H1 (cell line): ENCODE results near the gene ZRANB3. TPM values are rescaled to one million over a fixed set of nuclear protein-coding genes. Genes with fewer than 3 reads are reported as not detected.

Experiments
- CTCF ChIA-PET: fragments of 300-600 bp; sonication (Branson Sonifier 250); formaldehyde crosslinking; loops from one replicate; lab custom pipeline; 2021; ENCODE audit not compliant: partially characterized antibody; lab: Charles Lee
- POLR2A ChIA-PET: fragments of 300-600 bp; sonication (Branson Sonifier 250); formaldehyde crosslinking; loops from one replicate; lab custom pipeline; 2021; ENCODE audit warnings: inconsistent platforms; ENCODE audit not compliant: partially characterized antibody; lab: Charles Lee
- DNase-seq, 2 experiments: peaks; one replicate each; pipeline versions ENCODE4 v3.0.0 to v3.0.0-alpha.2; 2010 to 2022; ENCODE audit warnings: low spot score in 2 of 2, low read depth in 1 of 2, mixed read lengths in 1 of 2
- FAIRE-seq: peaks from 2 replicates; lab custom pipeline; 2011; peaks lifted over from hg19 to GRCh38; lab: Jason Lieb, UNC
- H2AFZ ChIP-seq: 2 replicates; pipeline ENCODE4 v1.8.1; 2012; ENCODE audit warnings: low read length, inconsistent platforms
- H2AK5ac ChIP-seq: 2 replicates; pipeline ENCODE4 v1.6.1; 2013; ENCODE audit warnings: low read depth, low read length
- H2BK120ac ChIP-seq: replicated peaks from 2 replicates; pipeline ENCODE3; 2013; ENCODE audit warnings: low read depth, low read length, inconsistent platforms
- H2BK12ac ChIP-seq: 2 replicates; pipeline ENCODE4 v1.6.1; 2013; ENCODE audit warnings: low read depth, low read length
- H2BK15ac ChIP-seq: 2 replicates; pipeline ENCODE4 v1.6.1; 2013; ENCODE audit warnings: low read length
- H2BK20ac ChIP-seq: 2 replicates; pipeline ENCODE4 v1.6.1; 2013; ENCODE audit warnings: low read length
- H2BK5ac ChIP-seq: 2 replicates; pipeline ENCODE4 v1.6.1; 2013; ENCODE audit warnings: low read depth, low read length
- H3K14ac ChIP-seq: 2 replicates; pipeline ENCODE4 v1.6.1; 2013; ENCODE audit warnings: inconsistent platforms; ENCODE audit not compliant: insufficient read length
- H3K18ac ChIP-seq: 2 replicates; pipeline ENCODE4 v1.6.1; 2013; ENCODE audit warnings: low read length; ENCODE audit errors: extremely low read depth
- H3K23ac ChIP-seq: 2 replicates; pipeline ENCODE4 v1.6.1; 2013; ENCODE audit warnings: inconsistent platforms; ENCODE audit not compliant: insufficient read length
- H3K23me2 ChIP-seq: 2 replicates; pipeline ENCODE4 v1.6.1; 2013; ENCODE audit warnings: low read depth, low read length
- H3K27ac ChIP-seq: 2 replicates; pipeline ENCODE4 v1.6.1; 2011; ENCODE audit warnings: low read depth, low read length, inconsistent platforms
- H3K27me3 ChIP-seq, 4 experiments: replicated peaks in 1 of 4; 1 replicate in 1 of 4; 2 replicates in 3 of 4; pipeline versions ENCODE4 v1.6.1 to v1.8.1; 2011 to 2013; ENCODE audit warnings: low read length in 3 of 4, mild to moderate bottlenecking in 3 of 4, inconsistent platforms in 2 of 4, mixed read lengths in 2 of 4, moderate library complexity in 1 of 4; ENCODE audit not compliant: control insufficient read depth in 3 of 4, insufficient read depth in 3 of 4; ENCODE audit errors: extremely low read depth in 1 of 4
- H3K36me3 ChIP-seq, 4 experiments: 2 replicates each; pipeline versions ENCODE4 v1.6.1 to v1.8.1; 2011 to 2013; ENCODE audit warnings: mild to moderate bottlenecking in 4 of 4, low read length in 3 of 4, moderate library complexity in 2 of 4, control low read depth in 1 of 4, inconsistent platforms in 1 of 4; ENCODE audit not compliant: insufficient read depth in 4 of 4, control insufficient read depth in 2 of 4
- H3K4ac ChIP-seq: replicated peaks from 2 replicates; pipeline ENCODE3; 2013; ENCODE audit warnings: low read length, low read depth, mixed read lengths, inconsistent platforms; ENCODE audit not compliant: insufficient read length
- H3K4me1 ChIP-seq, 4 experiments: replicated peaks in 1 of 4; 1 replicate in 1 of 4; 2 replicates in 3 of 4; pipeline versions ENCODE4 v1.6.1 to v1.8.1; 2011 to 2013; ENCODE audit warnings: low read length in 3 of 4, inconsistent platforms in 2 of 4, mixed read lengths in 1 of 4; ENCODE audit not compliant: insufficient read depth in 4 of 4, control insufficient read depth in 3 of 4
- H3K4me2 ChIP-seq, 2 experiments: 2 replicates each; pipeline versions ENCODE4 v1.6.1 to v1.8.1; 2011 to 2013; ENCODE audit warnings: low read depth in 2 of 2, low read length in 2 of 2, control low read depth in 1 of 2, inconsistent platforms in 1 of 2, mild to moderate bottlenecking in 1 of 2; ENCODE audit not compliant: insufficient read depth in 1 of 2
- H3K4me3 ChIP-seq, 4 experiments: fragments of 200-600, 300-600 bp in 1 of 4; sonication (generic), shearing (Covaris generic), sonication (Bioruptor Twin) in 1 of 4; 2 replicates each; pipeline versions ENCODE4 v1.5.1 to v1.8.1; 2011 to 2016; ENCODE audit warnings: low read length in 4 of 4, low read depth in 3 of 4, control low read depth in 2 of 4, inconsistent platforms in 2 of 4, mild to moderate bottlenecking in 2 of 4, mixed read lengths in 1 of 4, moderate library complexity in 1 of 4; ENCODE audit not compliant: insufficient read depth in 2 of 4; ENCODE audit errors: extremely low read depth in 1 of 4
- H3K56ac ChIP-seq: replicated peaks from 2 replicates; pipeline ENCODE3; 2013; ENCODE audit warnings: low read depth, mild to moderate bottlenecking, mixed read lengths, low read length, inconsistent platforms; ENCODE audit not compliant: insufficient read length
- H3K79me1 ChIP-seq: 2 replicates; pipeline ENCODE4 v1.6.1; 2013; ENCODE audit warnings: low read depth, low read length, control low read depth
- H3K79me2 ChIP-seq, 2 experiments: 2 replicates each; pipeline versions ENCODE4 v1.6.1 to v1.8.1; 2012 to 2013; ENCODE audit warnings: low read length in 2 of 2, mild to moderate bottlenecking in 2 of 2, inconsistent platforms in 1 of 2; ENCODE audit not compliant: insufficient read depth in 2 of 2, control insufficient read depth in 1 of 2
- H3K9ac ChIP-seq, 4 experiments: replicated peaks in 1 of 4; 1 replicate in 1 of 4; 2 replicates in 3 of 4; pipeline versions ENCODE4 v1.6.1 to v1.8.1; 2011 to 2013; ENCODE audit warnings: low read depth in 3 of 4, low read length in 3 of 4, control low read depth in 2 of 4, mild to moderate bottlenecking in 2 of 4, moderate library complexity in 2 of 4, inconsistent platforms in 1 of 4; ENCODE audit errors: extremely low read depth in 1 of 4
- H3K9me3 ChIP-seq, 2 experiments: 2 replicates each; pipeline versions ENCODE4 v1.6.1 to v1.8.1; 2012 to 2013; ENCODE audit warnings: mild to moderate bottlenecking in 2 of 2, moderate library complexity in 2 of 2, control low read depth in 1 of 2, inconsistent platforms in 1 of 2, low read depth in 1 of 2, low read length in 1 of 2, mixed read lengths in 1 of 2; ENCODE audit not compliant: insufficient read depth in 2 of 2
- H4K20me1 ChIP-seq, 2 experiments: replicated peaks in 1 of 2; 2 replicates each; pipeline versions ENCODE3 to v1.8.1; 2011 to 2013; ENCODE audit warnings: inconsistent platforms in 2 of 2, low read length in 2 of 2, mild to moderate bottlenecking in 1 of 2; ENCODE audit not compliant: insufficient read depth in 2 of 2, control insufficient read depth in 1 of 2
- H4K5ac ChIP-seq: 2 replicates; pipeline ENCODE4 v1.6.1; 2013; ENCODE audit warnings: low read length, low read depth, mixed read lengths, inconsistent platforms; ENCODE audit not compliant: insufficient read length
- H4K8ac ChIP-seq: 2 replicates; pipeline ENCODE4 v1.8.0; 2013; ENCODE audit warnings: mild to moderate bottlenecking, moderate library complexity, low read length, inconsistent platforms; ENCODE audit not compliant: insufficient read depth; ENCODE audit errors: extremely low read depth
- H4K91ac ChIP-seq: replicated peaks from 2 replicates; pipeline ENCODE3; 2013; ENCODE audit warnings: low read length, mixed read lengths, inconsistent platforms; ENCODE audit not compliant: insufficient read length
- WGBS, 2 experiments: shearing (Covaris generic) in 1 of 2; methylation state at CpG; one replicate each; pipeline versions ENCODE4 v1.1.6 to v1.1.7; 2013 to 2015; ENCODE audit warnings: low lambda C conversion rate in 2 of 2, mixed read lengths in 2 of 2, inconsistent platforms in 1 of 2, low coverage in 1 of 2, missing lambda C conversion rate in 1 of 2; ENCODE audit not compliant: insufficient replicate concordance in 2 of 2, insufficient coverage in 1 of 2, insufficient read length in 1 of 2; ENCODE audit errors: extremely low coverage in 1 of 2, missing lambda C conversion rate in 1 of 2; 5-methylcytosine and 5-hydroxymethylcytosine counted together
- polyA plus RNA-seq, 7 experiments: library from polyadenylated mRNA; depleted of rRNA in 3 of 7; stranded (reverse) in 5 of 7; unstranded in 2 of 7; fragments of >200 nt in 5 of 7; fragments of 200-250 nt in 2 of 7; gene quantifications; 1 replicate in 5 of 7; 2 replicates in 1 of 7; 4 replicates in 1 of 7; pipeline versions ENCODE4 v1.2.1 to v1.2.3, GENCODE V29; 2011 to 2013; ENCODE audit warnings: missing spikeins in 2 of 7, mixed read lengths in 2 of 7
- total RNA-seq: library from RNA; stranded (reverse); fragmentation: NEBNext Ultra II Directional; extraction: Animal tissue kit (Norgen Biotek cat#: 25700); gene quantifications from 2 replicates; pipeline ENCODE4 v1.2.1, GENCODE V29; 2021
- TF ChIP-seq, protein P1 (sequence below): IDR thresholded peaks from 2 replicates; pipeline ENCODE4 v1.6.1; 2012; ENCODE audit warnings: low read length, inconsistent platforms

Gene ZRANB3
- total and polyA plus RNA-seq, 2 of the 8 experiments (the other 6 are each of a cell fraction or from before 2014, with no cell fraction given) = 4.5 to 19.3 TPM

DNA sequence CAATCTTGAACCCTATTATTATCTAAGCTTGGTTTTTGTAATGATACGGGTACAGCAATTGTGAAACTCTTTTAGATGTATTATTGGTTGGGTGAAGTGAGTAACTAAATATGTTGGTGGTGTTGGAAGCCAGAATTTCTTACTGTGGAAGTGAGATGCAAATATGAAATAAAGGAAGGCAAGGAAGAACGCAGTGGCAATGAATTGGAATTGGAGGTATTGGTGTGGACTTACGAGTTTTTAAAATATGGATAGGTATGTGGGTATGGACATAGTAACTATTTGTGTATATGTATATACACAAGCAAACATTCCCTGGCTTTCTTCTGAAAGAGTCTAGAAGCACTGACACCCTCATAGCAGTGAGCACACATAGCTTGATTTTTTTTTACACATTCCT, 373.2 kb downstream of the ZRANB3 start:
- TF ChIP-seq, protein P1, sequence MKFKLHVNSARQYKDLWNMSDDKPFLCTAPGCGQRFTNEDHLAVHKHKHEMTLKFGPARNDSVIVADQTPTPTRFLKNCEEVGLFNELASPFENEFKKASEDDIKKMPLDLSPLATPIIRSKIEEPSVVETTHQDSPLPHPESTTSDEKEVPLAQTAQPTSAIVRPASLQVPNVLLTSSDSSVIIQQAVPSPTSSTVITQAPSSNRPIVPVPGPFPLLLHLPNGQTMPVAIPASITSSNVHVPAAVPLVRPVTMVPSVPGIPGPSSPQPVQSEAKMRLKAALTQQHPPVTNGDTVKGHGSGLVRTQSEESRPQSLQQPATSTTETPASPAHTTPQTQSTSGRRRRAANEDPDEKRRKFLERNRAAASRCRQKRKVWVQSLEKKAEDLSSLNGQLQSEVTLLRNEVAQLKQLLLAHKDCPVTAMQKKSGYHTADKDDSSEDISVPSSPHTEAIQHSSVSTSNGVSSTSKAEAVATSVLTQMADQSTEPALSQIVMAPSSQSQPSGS = no peak
- FAIRE-seq = no peak
- Histone ChIP-seq H3K79me2 (no peaks in the 10 kb centered on the region), H3K79me1 (no peaks in the 10 kb centered on the region), H4K20me1 (no peaks in the 10 kb centered on the region), H4K91ac (no peak overlapping the region), H3K4me1 (no peaks in the 10 kb centered on the region), H2BK15ac (no peak overlapping the region), H2BK12ac (no peak overlapping the region), H3K4ac (no peak overlapping the region), H3K4me2 (no peak overlapping the region), H3K56ac (no peak overlapping the region), H3K23ac (no peak overlapping the region), H3K23me2 (no peaks in the 10 kb centered on the region), H4K5ac (no peak overlapping the region), H3K18ac (no peak overlapping the region), H2AFZ (no peak overlapping the region), H3K36me3 (peaks cover 0 to 45% (median 5%) of the 10 kb centered on the region in 4 experiments; a peak in 3 of 8 replicates), H2AK5ac (no peak overlapping the region), H3K27me3 (peaks cover 0 to 2% (median 0%) of the 10 kb centered on the region in 4 experiments; a peak in 1 of 7 replicates), H3K9ac (no peak overlapping the region), H3K9me3 (no peaks in the 10 kb centered on the region), H2BK20ac (no peak overlapping the region), H3K14ac (no peak overlapping the region), H3K4me3 (no peak overlapping the region), H4K8ac (no peak overlapping the region), H2BK120ac (no peak overlapping the region), H3K27ac (no peak overlapping the region), H2BK5ac (no peak overlapping the region)
- POLR2A ChIA-PET = no interaction called here
- 96% methylated on average over 3 of the region's 3 CpGs; no CpG with 5 or more reads in 1 of the 2 experiments for WGBS, 2 experiments
- CTCF ChIA-PET = no interaction called here
- no peak for DNase-seq
